ENCODE data around the gene WDR11.

DNA sequence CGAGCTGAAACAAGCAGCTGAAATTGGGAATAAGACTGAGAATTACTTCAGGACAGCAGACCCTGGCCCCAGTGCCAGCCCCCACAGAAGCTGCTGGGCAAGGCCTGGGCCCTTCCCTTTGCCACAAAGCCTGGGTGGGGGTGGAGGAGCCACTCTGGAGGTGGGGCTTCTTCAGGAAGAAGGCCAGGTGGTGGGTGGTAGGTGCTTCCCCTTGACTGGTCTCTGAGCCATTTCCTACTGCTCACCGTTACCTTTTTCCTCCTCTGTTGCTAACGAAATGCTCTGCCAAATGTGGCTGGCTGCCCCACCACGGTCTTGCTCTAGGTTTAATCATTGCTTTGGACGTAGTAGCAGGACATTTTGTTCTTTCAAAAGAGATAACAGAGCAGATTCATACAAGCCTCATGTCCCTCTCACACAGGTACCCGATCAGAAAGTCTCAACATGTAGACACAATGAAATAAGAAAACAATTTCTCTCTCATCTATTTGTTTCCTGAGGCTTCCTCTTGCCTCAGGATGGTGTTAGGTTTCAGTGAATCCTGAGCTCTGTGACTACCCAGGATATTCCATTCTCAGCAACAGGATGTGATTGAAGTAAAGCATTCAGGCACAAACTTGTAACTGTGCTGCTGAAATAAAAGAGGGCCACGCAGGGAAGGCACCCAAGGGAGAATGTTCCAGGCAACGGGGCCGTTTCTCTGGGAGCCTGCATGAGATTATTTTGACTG lies 66.5 kb downstream of the WDR11 start:
- TF ChIP-seq, protein P1, sequence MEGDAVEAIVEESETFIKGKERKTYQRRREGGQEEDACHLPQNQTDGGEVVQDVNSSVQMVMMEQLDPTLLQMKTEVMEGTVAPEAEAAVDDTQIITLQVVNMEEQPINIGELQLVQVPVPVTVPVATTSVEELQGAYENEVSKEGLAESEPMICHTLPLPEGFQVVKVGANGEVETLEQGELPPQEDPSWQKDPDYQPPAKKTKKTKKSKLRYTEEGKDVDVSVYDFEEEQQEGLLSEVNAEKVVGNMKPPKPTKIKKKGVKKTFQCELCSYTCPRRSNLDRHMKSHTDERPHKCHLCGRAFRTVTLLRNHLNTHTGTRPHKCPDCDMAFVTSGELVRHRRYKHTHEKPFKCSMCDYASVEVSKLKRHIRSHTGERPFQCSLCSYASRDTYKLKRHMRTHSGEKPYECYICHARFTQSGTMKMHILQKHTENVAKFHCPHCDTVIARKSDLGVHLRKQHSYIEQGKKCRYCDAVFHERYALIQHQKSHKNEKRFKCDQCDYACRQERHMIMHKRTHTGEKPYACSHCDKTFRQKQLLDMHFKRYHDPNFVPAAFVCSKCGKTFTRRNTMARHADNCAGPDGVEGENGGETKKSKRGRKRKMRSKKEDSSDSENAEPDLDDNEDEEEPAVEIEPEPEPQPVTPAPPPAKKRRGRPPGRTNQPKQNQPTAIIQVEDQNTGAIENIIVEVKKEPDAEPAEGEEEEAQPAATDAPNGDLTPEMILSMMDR (IDR thresholded peaks at IDR 0.05 in 4 of 5, conservative IDR thresholded peaks at IDR 0.05 in 1 of 5): no peak
- no peak for TF ChIP-seq POLR2A (IDR thresholded peaks at IDR 0.05)
